RWPE1 (cell line): Measurements from ENCODE around the gene PCDHGB1.
"Not testable (repeated sequence)": the region's sequence is repeated elsewhere in the genome, so short reads cannot be mapped to it uniquely, and the experiment has no call there.

Experiments
- CTCF ChIA-PET: fragments of 350-600 bp; sonication (Branson Sonifier 250); formaldehyde crosslinking; extraction: SDS; loops from one replicate; lab custom pipeline; 2021; lab: Yijun Ruan, JAX
- POLR2A ChIA-PET: fragments of 400-600 bp; formaldehyde crosslinking; extraction: SDS; loops from one replicate; lab custom pipeline; 2020; ENCODE audit warnings: antibody characterized with exemption; ENCODE audit not compliant: low non-redundant PET; lab: Yijun Ruan, JAX
- DNase-seq: peaks from one replicate; pipeline ENCODE4 v3.0.0; 2012; ENCODE audit warnings: low spot score
- H3K27ac ChIP-seq: fragments of 450-650 bp; 2 replicates; pipeline ENCODE4 v1.5.1; 2017
- TF ChIP-seq, protein P1 (sequence below): fragments of 450-650 bp; conservative IDR thresholded peaks from 2 replicates; pipeline ENCODE4 v1.5.1; 2017; ENCODE audit warnings: low read depth, mild to moderate bottlenecking

Gene PCDHGB1

DNA sequence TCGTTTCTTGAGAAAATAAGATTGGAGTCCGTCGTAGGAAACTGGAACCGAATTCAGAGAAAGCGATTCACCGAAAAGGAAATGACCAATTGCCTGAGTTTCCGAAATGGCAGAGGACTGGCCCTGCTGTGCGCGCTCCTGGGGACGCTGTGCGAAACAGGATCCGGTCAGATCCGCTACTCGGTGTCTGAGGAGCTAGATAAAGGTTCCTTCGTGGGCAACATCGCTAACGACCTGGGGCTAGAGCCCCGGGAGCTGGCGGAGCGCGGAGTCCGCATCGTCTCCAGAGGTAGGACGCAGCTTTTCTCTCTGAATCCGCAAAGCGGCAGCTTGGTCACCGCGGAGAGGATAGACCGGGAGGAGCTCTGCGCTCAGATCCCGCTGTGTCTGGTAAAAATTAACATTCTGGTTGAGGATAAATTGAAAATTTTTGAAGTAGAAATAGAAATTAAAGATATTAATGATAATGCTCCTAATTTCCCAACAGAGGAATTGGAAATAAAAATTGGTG is 5.9 kb upstream of the PCDHGB1 start:
- TF ChIP-seq, protein P1, sequence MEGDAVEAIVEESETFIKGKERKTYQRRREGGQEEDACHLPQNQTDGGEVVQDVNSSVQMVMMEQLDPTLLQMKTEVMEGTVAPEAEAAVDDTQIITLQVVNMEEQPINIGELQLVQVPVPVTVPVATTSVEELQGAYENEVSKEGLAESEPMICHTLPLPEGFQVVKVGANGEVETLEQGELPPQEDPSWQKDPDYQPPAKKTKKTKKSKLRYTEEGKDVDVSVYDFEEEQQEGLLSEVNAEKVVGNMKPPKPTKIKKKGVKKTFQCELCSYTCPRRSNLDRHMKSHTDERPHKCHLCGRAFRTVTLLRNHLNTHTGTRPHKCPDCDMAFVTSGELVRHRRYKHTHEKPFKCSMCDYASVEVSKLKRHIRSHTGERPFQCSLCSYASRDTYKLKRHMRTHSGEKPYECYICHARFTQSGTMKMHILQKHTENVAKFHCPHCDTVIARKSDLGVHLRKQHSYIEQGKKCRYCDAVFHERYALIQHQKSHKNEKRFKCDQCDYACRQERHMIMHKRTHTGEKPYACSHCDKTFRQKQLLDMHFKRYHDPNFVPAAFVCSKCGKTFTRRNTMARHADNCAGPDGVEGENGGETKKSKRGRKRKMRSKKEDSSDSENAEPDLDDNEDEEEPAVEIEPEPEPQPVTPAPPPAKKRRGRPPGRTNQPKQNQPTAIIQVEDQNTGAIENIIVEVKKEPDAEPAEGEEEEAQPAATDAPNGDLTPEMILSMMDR = no peak
- H3K27ac ChIP-seq = no peak overlapping the region
- DNase-seq = no peak
- ChIA-PET CTCF (interaction anchor here (0.7 to 1.6 kb wide), 5 partner anchors 11 to 191 kb away, joined by 3 to 8 read pairs (median 4); partner anchors contain the start of genes PCDHGA4 and PCDHGB7), POLR2A (no interaction called here)

DNA sequence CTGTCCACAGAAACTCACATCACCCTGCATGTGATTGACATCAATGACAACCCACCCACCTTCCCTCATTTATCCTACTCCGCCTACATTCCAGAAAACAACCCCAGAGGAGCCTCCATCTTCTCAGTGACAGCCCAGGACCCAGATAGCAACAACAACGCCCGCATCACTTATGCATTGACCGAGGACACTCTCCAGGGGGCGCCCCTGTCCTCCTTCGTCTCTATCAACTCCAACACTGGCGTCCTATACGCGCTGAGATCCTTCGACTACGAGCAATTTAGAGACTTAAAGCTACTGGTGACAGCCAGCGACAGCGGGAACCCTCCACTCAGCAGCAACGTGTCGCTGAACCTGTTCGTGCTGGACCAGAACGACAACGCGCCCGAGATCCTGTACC is 4.6 kb upstream of the PCDHGB1 start:
- CTCF ChIA-PET = no interaction called here
- DNase-seq = no peak
- no peak overlapping the region for H3K27ac ChIP-seq
- POLR2A ChIA-PET = no interaction called here
- TF ChIP-seq, protein P1 = no peak

DNA sequence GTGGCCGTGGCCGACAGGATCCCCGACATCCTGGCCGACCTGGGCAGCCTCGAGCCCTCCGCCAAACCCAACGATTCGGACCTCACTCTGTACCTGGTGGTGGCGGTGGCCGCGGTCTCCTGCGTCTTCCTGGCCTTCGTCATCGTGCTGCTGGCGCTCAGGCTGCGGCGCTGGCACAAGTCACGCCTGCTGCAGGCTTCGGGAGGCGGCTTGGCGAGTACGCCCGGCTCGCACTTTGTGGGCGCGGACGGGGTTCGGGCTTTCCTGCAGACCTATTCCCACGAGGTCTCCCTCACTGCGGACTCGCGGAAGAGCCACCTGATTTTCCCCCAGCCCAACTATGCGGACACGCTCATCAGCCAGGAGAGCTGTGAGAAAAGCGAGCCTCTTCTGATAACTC is 3.9 kb upstream of the PCDHGB1 start:
- H3K27ac ChIP-seq, DNase-seq, POLR2A ChIA-PET: not testable (repeated sequence)
- CTCF ChIA-PET = interaction anchor here (0.6 kb wide), 1 partner anchor 1682 kb away, joined by 3 read pairs; no protein-coding TSS in a partner anchor

DNA sequence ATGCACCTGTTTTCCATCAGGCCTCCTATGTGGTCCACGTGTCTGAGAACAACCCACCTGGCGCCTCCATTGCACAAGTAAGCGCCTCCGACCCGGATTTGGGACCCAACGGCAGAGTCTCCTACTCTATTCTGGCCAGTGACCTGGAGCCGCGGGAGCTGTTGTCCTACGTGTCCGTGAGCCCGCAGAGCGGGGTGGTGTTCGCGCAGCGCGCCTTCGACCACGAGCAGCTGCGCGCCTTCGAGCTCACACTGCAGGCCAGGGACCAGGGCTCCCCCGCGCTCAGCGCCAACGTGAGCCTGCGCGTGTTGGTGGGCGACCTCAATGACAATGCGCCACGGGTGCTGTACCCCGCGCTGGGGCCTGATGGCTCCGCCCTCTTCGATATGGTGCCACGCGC is 1.7 kb downstream of the PCDHGB1 start:
- H3K27ac ChIP-seq = no peak overlapping the region
- POLR2A ChIA-PET = no interaction called here
- TF ChIP-seq, protein P1 = no peak
- DNase-seq = no peak
- CTCF ChIA-PET = no interaction called here

DNA sequence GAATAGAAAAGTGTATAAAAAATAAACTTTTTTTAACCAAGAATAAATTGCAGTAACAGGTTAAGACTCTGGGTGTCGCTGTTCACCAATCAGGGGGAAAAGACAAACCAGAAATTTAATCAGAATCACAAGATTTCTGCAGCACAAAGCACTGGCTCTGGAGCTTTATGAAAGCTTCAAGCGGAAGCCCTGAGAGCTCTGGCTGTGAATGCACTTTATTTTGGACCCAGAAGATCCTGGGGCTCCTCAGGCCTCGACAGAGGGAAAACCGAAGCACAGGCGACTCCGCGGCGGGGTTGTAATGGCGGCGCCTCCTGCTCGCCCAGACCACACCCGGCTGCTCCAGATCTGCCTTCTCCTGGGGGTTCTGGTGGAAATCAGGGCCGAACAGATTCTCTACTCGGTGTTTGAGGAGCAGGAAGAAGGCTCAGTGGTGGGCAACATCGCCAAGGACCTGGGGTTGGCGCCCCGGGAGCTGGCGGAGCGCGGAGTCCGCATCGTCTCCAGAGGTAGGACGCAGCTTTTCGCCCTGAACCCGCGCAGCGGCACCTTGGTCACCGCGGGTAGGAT is 5.1 kb downstream of the PCDHGB1 start, which contains the start of gene PCDHGA4:
TSS of gene PCDHGA4 (plus strand) at position 122 of the 570 bp plus-strand sequence. CDS start at position 209, 87 bp downstream.
- ChIA-PET CTCF (interaction anchor here (0.6 to 2.6 kb wide), 4 partner anchors 11 to 735 kb away, joined by 3 to 8 read pairs (median 4); partner anchors contain the start of gene PCDHGA3), POLR2A (no interaction called here)
- H3K27ac ChIP-seq = no peak within 1 kb of the TSS
- TF ChIP-seq, protein P1 = peak; percentile 31; the same call in 1 of the 2 replicates
- DNase-seq = no peak

DNA sequence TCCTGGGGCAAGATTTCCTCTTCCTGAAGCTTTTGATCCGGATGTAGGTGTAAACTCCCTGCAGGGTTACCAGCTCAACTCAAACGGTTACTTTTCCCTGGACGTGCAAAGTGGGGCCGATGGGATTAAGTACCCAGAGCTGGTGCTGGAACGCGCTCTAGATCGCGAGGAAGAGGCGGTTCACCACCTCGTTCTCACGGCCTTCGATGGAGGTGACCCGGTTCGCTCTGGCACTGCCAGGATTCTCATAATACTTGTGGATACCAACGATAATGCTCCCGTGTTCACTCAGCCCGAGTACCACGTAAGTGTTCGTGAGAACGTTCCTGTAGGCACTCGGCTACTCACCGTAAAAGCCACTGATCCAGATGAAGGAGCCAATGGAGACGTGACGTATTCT is 5.7 kb downstream of the PCDHGB1 start:
- H3K27ac ChIP-seq = no peak overlapping the region
- ChIA-PET CTCF (interaction anchor here (0.8 to 2.6 kb wide), 4 partner anchors 12 to 182 kb away, joined by 3 to 8 read pairs (median 4); partner anchors contain the start of genes PCDHB14 and PCDHGA3), POLR2A (no interaction called here)
- DNase-seq = no peak
- TF ChIP-seq, protein P1 = no peak

DNA sequence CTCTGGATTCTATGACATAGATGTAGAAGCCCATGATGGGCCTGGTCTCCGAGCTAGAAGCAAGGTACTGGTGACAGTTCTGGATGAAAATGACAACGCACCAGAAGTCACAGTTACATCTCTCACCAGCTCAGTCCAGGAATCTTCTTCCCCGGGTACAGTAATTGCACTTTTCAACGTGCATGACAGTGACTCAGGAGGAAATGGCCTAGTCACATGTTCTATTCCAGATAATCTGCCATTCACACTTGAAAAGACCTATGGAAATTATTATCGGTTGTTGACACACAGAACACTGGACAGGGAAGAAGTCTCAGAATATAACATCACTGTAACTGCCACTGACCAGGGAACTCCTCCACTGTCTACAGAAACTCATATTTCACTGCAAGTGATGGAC is 6.2 kb downstream of the PCDHGB1 start:
- TF ChIP-seq, protein P1 = no peak
- H3K27ac ChIP-seq = no peak overlapping the region
- no peak for DNase-seq
- CTCF ChIA-PET = interaction anchor here (1.0 to 2.6 kb wide), 2 partner anchors 12 to 133 kb away, joined by 3 to 8 read pairs; partner anchors contain the start of genes PCDHB14 and PCDHGA3
- POLR2A ChIA-PET = no interaction called here
